ENCODE measurements around the gene MLXIP. TPM values are rescaled to one million over a fixed set of nuclear protein-coding genes. Genes with fewer than 3 reads are reported as not detected.

MLXIP gene
- total RNA-seq, 1 donor from 2014 or later = 16.9 TPM

GRCh38 chr12:122081697-122082221 lies 3.2 kb downstream of the MLXIP start:
- Histone ChIP-seq H3K36me3 (no peaks in the 10 kb centered on the region), H3K9me3 (no peaks in the 10 kb centered on the region), H3K4me3 (peak overlapping the region; percentile 68 to 78), H3K27ac (peak overlapping the region; percentile 84), H3K27me3 (no peaks in the 10 kb centered on the region), H3K4me1 (peaks cover 74% of the 10 kb centered on the region)
- intact Hi-C loops (cut with DNase I) = no loop called here
- TF ChIP-seq, protein P1, sequence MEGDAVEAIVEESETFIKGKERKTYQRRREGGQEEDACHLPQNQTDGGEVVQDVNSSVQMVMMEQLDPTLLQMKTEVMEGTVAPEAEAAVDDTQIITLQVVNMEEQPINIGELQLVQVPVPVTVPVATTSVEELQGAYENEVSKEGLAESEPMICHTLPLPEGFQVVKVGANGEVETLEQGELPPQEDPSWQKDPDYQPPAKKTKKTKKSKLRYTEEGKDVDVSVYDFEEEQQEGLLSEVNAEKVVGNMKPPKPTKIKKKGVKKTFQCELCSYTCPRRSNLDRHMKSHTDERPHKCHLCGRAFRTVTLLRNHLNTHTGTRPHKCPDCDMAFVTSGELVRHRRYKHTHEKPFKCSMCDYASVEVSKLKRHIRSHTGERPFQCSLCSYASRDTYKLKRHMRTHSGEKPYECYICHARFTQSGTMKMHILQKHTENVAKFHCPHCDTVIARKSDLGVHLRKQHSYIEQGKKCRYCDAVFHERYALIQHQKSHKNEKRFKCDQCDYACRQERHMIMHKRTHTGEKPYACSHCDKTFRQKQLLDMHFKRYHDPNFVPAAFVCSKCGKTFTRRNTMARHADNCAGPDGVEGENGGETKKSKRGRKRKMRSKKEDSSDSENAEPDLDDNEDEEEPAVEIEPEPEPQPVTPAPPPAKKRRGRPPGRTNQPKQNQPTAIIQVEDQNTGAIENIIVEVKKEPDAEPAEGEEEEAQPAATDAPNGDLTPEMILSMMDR (IDR thresholded peaks at IDR 0.05) = no peak
- TF ChIP-seq POLR2A (IDR thresholded peaks at IDR 0.05) (no peak), POLR2AphosphoS5 (IDR thresholded peaks at IDR 0.05; ENCODE audit: insufficient read depth in 1 of 2, low read depth in 1 of 2) (peak; percentile 24 to 82)
- no peak for DNase-seq (ENCODE audit: extremely low spot score in 2 of 2)

- Histone ChIP-seq H3K9me3 (no peaks in the 10 kb centered on the region), H3K27ac (peak overlapping the region; percentile 84), H3K4me3 (peak overlapping the region in 1 of 2 donors; percentile 68), H3K36me3 (no peaks in the 10 kb centered on the region), H3K4me1 (peaks cover 81% of the 10 kb centered on the region), H3K27me3 (no peaks in the 10 kb centered on the region)
- intact Hi-C loops (cut with DNase I) = no loop called here
- TF ChIP-seq, protein P1 (IDR thresholded peaks at IDR 0.05) = no peak
- TF ChIP-seq POLR2A (IDR thresholded peaks at IDR 0.05) (no peak), POLR2AphosphoS5 (IDR thresholded peaks at IDR 0.05; ENCODE audit: insufficient read depth in 1 of 2, low read depth in 1 of 2) (no peak)
- DNase-seq (ENCODE audit: extremely low spot score in 2 of 2) = no peak
Observed at GRCh38 chr12:122082621-122083356, 4.2 kb downstream of the MLXIP start.

GRCh38 chr12:122084857-122085405 lies 6.4 kb downstream of the MLXIP start:
- intact Hi-C loops (cut with DNase I) = no loop called here
- TF ChIP-seq, protein P1 (IDR thresholded peaks at IDR 0.05) = no peak
- TF ChIP-seq POLR2AphosphoS5 (IDR thresholded peaks at IDR 0.05; ENCODE audit: insufficient read depth in 1 of 2, low read depth in 1 of 2) (no peak), POLR2A (IDR thresholded peaks at IDR 0.05) (no peak)
- Histone ChIP-seq H3K36me3 (no peaks in the 10 kb centered on the region), H3K27me3 (no peaks in the 10 kb centered on the region), H3K4me3 (no peak overlapping the region), H3K9me3 (no peaks in the 10 kb centered on the region), H3K4me1 (peaks cover 88% of the 10 kb centered on the region), H3K27ac (no peak overlapping the region)
- no peak for DNase-seq (ENCODE audit: extremely low spot score in 2 of 2)

- H3K4me1 ChIP-seq = peaks cover 89% of the 10 kb centered on the region
- TF ChIP-seq POLR2A (IDR thresholded peaks at IDR 0.05) = no peak
- no peak for TF ChIP-seq POLR2AphosphoS5 (IDR thresholded peaks at IDR 0.05; ENCODE audit: insufficient read depth in 1 of 2, low read depth in 1 of 2)
- TF ChIP-seq, protein P1 (IDR thresholded peaks at IDR 0.05) = no peak
- no peaks in the 10 kb centered on the region for H3K36me3 ChIP-seq
- no peaks in the 10 kb centered on the region for H3K27me3 ChIP-seq
- no peak for DNase-seq (ENCODE audit: extremely low spot score in 2 of 2)
- intact Hi-C loops (cut with DNase I) = no loop called here
- H3K27ac ChIP-seq = no peak overlapping the region
- H3K4me3 ChIP-seq = no peak overlapping the region
- H3K9me3 ChIP-seq = no peaks in the 10 kb centered on the region
Observed at GRCh38 chr12:122085591-122085990, 7.0 kb downstream of the MLXIP start.

- H3K27me3 ChIP-seq = no peaks in the 10 kb centered on the region
- H3K9me3 ChIP-seq = no peaks in the 10 kb centered on the region
- no peak overlapping the region for H3K4me3 ChIP-seq
- DNase-seq (ENCODE audit: extremely low spot score in 2 of 2) = no peak
- TF ChIP-seq, protein P1 (IDR thresholded peaks at IDR 0.05) = no peak
- TF ChIP-seq POLR2AphosphoS5 (IDR thresholded peaks at IDR 0.05; ENCODE audit: insufficient read depth in 1 of 2, low read depth in 1 of 2) = no peak
- TF ChIP-seq POLR2A (IDR thresholded peaks at IDR 0.05) = no peak
- intact Hi-C loops (cut with DNase I) = no loop called here
- no peak overlapping the region for H3K27ac ChIP-seq
- peaks cover 89% of the 10 kb centered on the region for H3K4me1 ChIP-seq
- no peaks in the 10 kb centered on the region for H3K36me3 ChIP-seq
Observed at GRCh38 chr12:122086116-122086515, 7.6 kb downstream of the MLXIP start.
